RWPE2 (cell line): ENCODE results near the gene HSPE1.
"Not testable (repeated sequence)": the region's sequence is repeated elsewhere in the genome, so short reads cannot be mapped to it uniquely, and the experiment has no call there.

Experiments used
- ATAC-seq: fragments of 200-7000 bp; cut with Tn5 transposase; 3 replicates; pipeline ENCODE4 v1.9.1; 2021; ENCODE audit warnings: low read depth
- DNase-seq: peaks from one replicate; pipeline ENCODE4 v3.0.0-alpha.2; 2020; ENCODE audit warnings: low spot score
- H3K27ac ChIP-seq: fragments of 450-650 bp; 2 replicates; pipeline ENCODE4 v1.5.1; 2017; ENCODE audit warnings: mild to moderate bottlenecking; ENCODE audit not compliant: poor library complexity, severe bottlenecking
- H3K27me3 ChIP-seq: fragments of 250-450 bp; sonication (Bioruptor Pico); 2 replicates; pipeline ENCODE4 v1.5.1; 2021; ENCODE audit warnings: mild to moderate bottlenecking, moderate library complexity; ENCODE audit not compliant: insufficient read depth, poor library complexity, severe bottlenecking
- H3K36me3 ChIP-seq: fragments of 250-450 bp; sonication (Bioruptor Pico); 2 replicates; pipeline ENCODE4 v1.5.1; 2020; ENCODE audit warnings: low read depth, mild to moderate bottlenecking, moderate library complexity
- H3K4me1 ChIP-seq: fragments of 250-450 bp; sonication (Bioruptor Pico); 2 replicates; pipeline ENCODE4 v1.5.1; 2021; ENCODE audit warnings: mild to moderate bottlenecking, moderate library complexity; ENCODE audit not compliant: insufficient read depth, poor library complexity, severe bottlenecking
- H3K4me3 ChIP-seq: fragments of 250-450 bp; sonication (Bioruptor Pico); 2 replicates; pipeline ENCODE4 v1.5.1; 2021; ENCODE audit warnings: mild to moderate bottlenecking, moderate library complexity; ENCODE audit not compliant: severe bottlenecking
- H3K9me3 ChIP-seq: fragments of 250-450 bp; sonication (Bioruptor Pico); 2 replicates; pipeline ENCODE4 v1.5.1; 2021; ENCODE audit warnings: mild to moderate bottlenecking, moderate library complexity; ENCODE audit not compliant: severe bottlenecking
- CTCF ChIP-seq: fragments of 450-650 bp; IDR thresholded peaks from one replicate; pipeline ENCODE4 v1.5.1; 2017; ENCODE audit warnings: mild to moderate bottlenecking, moderate library complexity; ENCODE audit not compliant: poor library complexity, severe bottlenecking

The HSPE1 gene

GRCh38 chr2:197538412-197538811 lies 38.2 kb downstream of the HSPE1 start:
- ATAC-seq (no peak), DNase-seq (no peak)
- no peak for TF ChIP-seq CTCF
- Histone ChIP-seq H3K4me1 (no peaks in the 10 kb centered on the region), H3K27ac (no peak overlapping the region), H3K27me3 (no peaks in the 10 kb centered on the region), H3K4me3 (no peak overlapping the region), H3K9me3 (no peaks in the 10 kb centered on the region), H3K36me3 (peaks cover 62% of the 10 kb centered on the region)

- Histone ChIP-seq H3K9me3 (no peaks in the 10 kb centered on the region), H3K36me3 (peaks cover 62% of the 10 kb centered on the region), H3K27ac (no peak overlapping the region), H3K4me3 (no peak overlapping the region), H3K27me3 (no peaks in the 10 kb centered on the region), H3K4me1 (no peaks in the 10 kb centered on the region)
- TF ChIP-seq CTCF, result no peak
- ATAC-seq (no peak), DNase-seq (no peak)
These were observed 39.6 kb downstream of the HSPE1 start for GRCh38 chr2:197539734-197540133.

GRCh38 chr2:197543206-197543605 lies 43.0 kb downstream of the HSPE1 start:
- no peak overlapping the region for H3K4me3 ChIP-seq
- no peaks in the 10 kb centered on the region for H3K9me3 ChIP-seq
- ATAC-seq (no peak), DNase-seq (no peak)
- H3K27ac ChIP-seq, result no peak overlapping the region
- no peaks in the 10 kb centered on the region for H3K4me1 ChIP-seq
- no peaks in the 10 kb centered on the region for H3K27me3 ChIP-seq
- H3K36me3 ChIP-seq, result peaks cover 72% of the 10 kb centered on the region
- TF ChIP-seq CTCF, result no peak

DNA sequence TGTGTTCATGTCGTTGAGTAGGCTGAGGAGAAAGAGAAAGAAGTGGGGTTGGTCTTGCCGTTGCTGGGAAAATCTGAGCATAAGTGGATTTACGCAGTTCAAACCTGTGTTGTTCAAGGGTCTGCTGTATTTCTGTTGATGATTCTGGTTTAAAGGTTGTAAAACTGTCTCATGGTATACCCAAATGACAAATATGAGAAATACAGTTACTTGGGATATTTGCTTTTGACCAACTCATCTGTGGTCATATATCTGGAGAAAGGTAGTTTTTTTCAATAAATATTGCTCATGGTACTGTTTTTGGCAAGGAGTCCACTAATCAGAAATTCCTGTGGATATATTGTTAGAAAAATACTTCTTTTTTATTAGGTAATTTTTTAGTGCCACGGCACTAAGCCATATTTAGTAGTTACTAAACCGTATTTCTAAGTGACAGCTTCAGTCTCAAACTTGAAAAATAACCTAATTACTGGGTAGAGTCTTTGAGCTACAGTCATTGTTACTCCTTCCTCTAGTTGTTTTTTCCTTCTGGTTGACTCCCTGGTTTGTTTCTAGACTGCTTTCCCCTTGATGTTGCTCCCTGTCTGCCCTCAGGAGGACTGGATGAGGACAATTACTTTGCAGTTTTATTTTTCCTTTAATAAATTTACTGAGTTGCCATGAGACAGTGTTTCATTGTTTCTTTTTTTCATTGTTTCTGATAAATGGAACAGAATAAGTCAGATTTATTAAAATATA lies 47.2 kb downstream of the HSPE1 start:
- DNase-seq, result no peak
- TF ChIP-seq CTCF, result no peak
- Histone ChIP-seq H3K4me1 (no peaks in the 10 kb centered on the region), H3K9me3 (no peaks in the 10 kb centered on the region), H3K27ac (no peak overlapping the region), H3K4me3 (no peak overlapping the region), H3K27me3 (no peaks in the 10 kb centered on the region), H3K36me3 (peaks cover 68% of the 10 kb centered on the region)
- no peak for ATAC-seq

DNA sequence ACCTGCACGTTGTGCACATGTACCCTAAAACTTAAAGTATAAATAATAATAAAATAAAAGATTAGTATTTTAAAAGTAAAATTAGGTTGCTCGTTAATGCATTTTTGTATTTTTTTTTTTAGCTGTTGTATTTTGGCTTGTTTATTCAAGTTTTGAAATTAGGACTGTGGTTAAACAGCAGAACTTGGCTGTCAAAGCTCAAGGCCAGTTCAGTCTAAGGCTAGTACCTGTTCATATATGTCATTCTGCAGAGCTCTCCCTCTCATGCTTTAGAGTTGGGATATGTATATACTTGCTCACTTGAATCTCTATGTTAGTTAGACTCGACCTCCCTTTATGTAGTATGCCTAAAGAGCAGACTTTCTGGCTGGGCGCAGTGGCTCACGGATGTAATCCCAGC lies 48.4 kb downstream of the HSPE1 start:
- Histone ChIP-seq H3K27me3 (no peaks in the 10 kb centered on the region), H3K4me1 (no peaks in the 10 kb centered on the region), H3K9me3 (no peaks in the 10 kb centered on the region), H3K36me3 (peaks cover 67% of the 10 kb centered on the region), H3K4me3 (no peak overlapping the region), H3K27ac (no peak overlapping the region)
- ATAC-seq, result no peak
- no peak for DNase-seq
- no peak for TF ChIP-seq CTCF

- H3K9me3 ChIP-seq, ATAC-seq, DNase-seq, H3K4me1 ChIP-seq, H3K27me3 ChIP-seq, H3K27ac ChIP-seq, H3K4me3 ChIP-seq: not testable (repeated sequence)
- H3K36me3 ChIP-seq, result peaks cover 66% of the 10 kb centered on the region
These were observed 51.1 kb downstream of the HSPE1 start for GRCh38 chr2:197551260-197551659.
